ENCODE results near the gene SYT17. TPM values are rescaled to one million over a fixed set of nuclear protein-coding genes. Genes with fewer than 3 reads are reported as not detected.
A peak's percentile ranks its signal among the peaks of the same experiment; 100 is the strongest.

SYT17 gene
- total RNA-seq, 1 donor from 2014 or later: 13.3 TPM

DNA sequence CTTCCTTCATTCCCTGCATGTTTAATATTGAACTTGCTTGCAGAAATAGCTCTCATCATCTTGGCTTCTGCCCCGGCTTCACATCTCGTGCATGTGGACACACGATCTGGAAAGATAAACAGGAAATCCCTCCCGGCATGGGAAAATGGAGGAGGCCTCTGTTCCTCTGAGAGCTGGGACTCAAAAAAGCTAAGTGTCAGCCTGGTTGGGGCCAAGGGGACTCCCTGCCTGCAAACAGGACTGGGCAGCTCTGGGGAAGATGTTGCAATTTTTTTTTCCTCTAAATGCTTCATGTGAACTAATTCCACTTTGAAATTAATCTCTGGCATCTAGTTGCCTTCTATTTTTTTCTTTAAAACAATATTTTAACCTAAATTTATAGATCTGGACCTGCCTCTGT, 29.4 kb upstream of the SYT17 start:
- Histone ChIP-seq H3K27me3 (no peaks in the 10 kb centered on the region), H3K9me3 (no peaks in the 10 kb centered on the region), H3K36me3 (no peaks in the 10 kb centered on the region), H3K4me3 (no peak overlapping the region), H3K4me1 (peaks cover 46% of the 10 kb centered on the region), H3K27ac (peak overlapping the region; percentile 63)
- peak in 1 of 2 donors; percentile 93 for DNase-seq (ENCODE audit: extremely low spot score in 2 of 2)
- intact Hi-C loops (cut with DNase I): loop anchor here (2.0 kb wide), 1 partner anchor 20 kb away; no protein-coding TSS in a partner anchor
- TF ChIP-seq POLR2AphosphoS5 (IDR thresholded peaks at IDR 0.05; ENCODE audit: insufficient read depth in 1 of 2, low read depth in 1 of 2): peak; percentile 25 to 92
- no peak for TF ChIP-seq POLR2A (IDR thresholded peaks at IDR 0.05)

DNA sequence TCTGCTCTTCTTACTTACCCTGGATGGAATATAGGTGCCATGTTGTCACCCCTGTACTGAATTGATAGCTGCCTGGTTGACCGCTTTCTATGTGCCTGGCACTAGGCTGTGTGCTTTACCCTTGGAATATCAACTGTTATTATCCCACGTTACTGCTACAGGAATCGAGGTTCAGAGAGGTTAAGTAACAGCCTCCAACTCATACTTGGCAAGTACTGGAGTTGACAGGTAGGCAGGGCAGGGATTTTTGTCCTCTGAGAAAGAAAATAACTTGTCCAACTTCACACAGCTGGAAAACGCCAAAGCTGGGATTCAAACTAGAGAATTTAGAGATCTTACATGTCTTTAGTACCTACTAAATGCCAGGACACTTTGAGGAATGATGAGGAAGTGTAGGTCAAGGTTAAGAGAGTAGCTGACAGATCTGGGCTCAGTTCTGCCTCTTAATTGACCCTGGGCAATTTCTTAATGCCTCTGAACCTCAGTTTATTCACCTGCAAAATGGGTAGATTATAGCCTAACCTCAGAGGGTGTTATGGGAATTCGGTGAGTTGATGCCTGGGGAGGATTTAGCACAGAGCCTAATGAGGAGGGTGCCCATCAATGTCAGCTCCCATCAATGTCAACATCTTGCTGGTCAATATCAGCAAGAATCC, 28.5 kb upstream of the SYT17 start:
- no peak overlapping the region for H3K27ac ChIP-seq
- TF ChIP-seq POLR2A (IDR thresholded peaks at IDR 0.05) (no peak), POLR2AphosphoS5 (IDR thresholded peaks at IDR 0.05; ENCODE audit: insufficient read depth in 1 of 2, low read depth in 1 of 2) (no peak)
- TF ChIP-seq, protein P1, sequence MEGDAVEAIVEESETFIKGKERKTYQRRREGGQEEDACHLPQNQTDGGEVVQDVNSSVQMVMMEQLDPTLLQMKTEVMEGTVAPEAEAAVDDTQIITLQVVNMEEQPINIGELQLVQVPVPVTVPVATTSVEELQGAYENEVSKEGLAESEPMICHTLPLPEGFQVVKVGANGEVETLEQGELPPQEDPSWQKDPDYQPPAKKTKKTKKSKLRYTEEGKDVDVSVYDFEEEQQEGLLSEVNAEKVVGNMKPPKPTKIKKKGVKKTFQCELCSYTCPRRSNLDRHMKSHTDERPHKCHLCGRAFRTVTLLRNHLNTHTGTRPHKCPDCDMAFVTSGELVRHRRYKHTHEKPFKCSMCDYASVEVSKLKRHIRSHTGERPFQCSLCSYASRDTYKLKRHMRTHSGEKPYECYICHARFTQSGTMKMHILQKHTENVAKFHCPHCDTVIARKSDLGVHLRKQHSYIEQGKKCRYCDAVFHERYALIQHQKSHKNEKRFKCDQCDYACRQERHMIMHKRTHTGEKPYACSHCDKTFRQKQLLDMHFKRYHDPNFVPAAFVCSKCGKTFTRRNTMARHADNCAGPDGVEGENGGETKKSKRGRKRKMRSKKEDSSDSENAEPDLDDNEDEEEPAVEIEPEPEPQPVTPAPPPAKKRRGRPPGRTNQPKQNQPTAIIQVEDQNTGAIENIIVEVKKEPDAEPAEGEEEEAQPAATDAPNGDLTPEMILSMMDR (IDR thresholded peaks at IDR 0.05): no peak
- no peak for DNase-seq (ENCODE audit: extremely low spot score in 2 of 2)
- peaks cover 46% of the 10 kb centered on the region for H3K4me1 ChIP-seq
- intact Hi-C loops (cut with DNase I): loop anchor here (2.0 kb wide), 1 partner anchor 21 kb away; no protein-coding TSS in a partner anchor
- no peaks in the 10 kb centered on the region for H3K9me3 ChIP-seq
- no peaks in the 10 kb centered on the region for H3K27me3 ChIP-seq
- no peaks in the 10 kb centered on the region for H3K36me3 ChIP-seq
- H3K4me3 ChIP-seq: no peak overlapping the region

- no peak for TF ChIP-seq POLR2A (IDR thresholded peaks at IDR 0.05)
- H3K36me3 ChIP-seq: no peaks in the 10 kb centered on the region
- no peak overlapping the region for H3K27ac ChIP-seq
- no peak for DNase-seq (ENCODE audit: extremely low spot score in 2 of 2)
- H3K9me3 ChIP-seq: no peaks in the 10 kb centered on the region
- no peak overlapping the region for H3K4me3 ChIP-seq
- no peaks in the 10 kb centered on the region for H3K27me3 ChIP-seq
- peaks cover 46% of the 10 kb centered on the region for H3K4me1 ChIP-seq
- intact Hi-C loops (cut with DNase I): no loop called here
Observed at GRCh38 chr16:19140396-19140795, 27.6 kb upstream of the SYT17 start.

DNA sequence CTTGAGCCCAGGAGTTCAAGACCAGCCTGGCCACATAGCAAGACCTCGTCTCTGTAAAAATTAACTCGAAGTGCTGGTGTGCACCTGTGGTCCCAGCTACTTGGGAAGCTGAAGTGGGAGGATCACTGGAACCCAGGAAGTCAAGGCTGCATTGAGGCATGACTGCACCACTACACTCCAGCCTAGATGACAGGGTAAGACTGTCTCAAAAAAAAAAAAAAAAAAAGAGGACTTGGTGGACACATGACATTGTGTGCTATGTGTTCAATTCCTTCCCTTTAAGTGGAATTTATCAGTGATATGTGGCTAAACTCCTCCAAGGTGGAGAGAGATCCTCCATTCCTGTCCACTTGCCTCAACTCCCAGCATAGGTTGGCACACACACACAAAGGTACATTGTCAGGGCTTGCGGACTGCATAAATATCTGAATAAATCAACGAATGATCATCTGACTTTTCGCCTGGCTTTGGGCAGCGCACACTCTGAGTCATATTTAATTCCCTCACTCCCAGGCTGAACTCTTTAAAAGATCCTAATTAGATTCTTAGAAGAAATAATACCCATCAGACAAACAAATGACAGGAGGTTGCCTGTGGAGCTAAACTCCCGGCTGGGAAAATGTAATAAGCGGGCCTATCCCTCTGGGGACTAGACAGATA, 25.0 kb upstream of the SYT17 start:
- Histone ChIP-seq H3K27me3 (no peaks in the 10 kb centered on the region), H3K9me3 (no peaks in the 10 kb centered on the region), H3K36me3 (no peaks in the 10 kb centered on the region), H3K4me3 (no peak overlapping the region), H3K4me1 (peaks cover 20% of the 10 kb centered on the region), H3K27ac (no peak overlapping the region)
- intact Hi-C loops (cut with DNase I): loop anchor here (1.0 kb wide), 1 partner anchor 38 kb away; no protein-coding TSS in a partner anchor
- DNase-seq (ENCODE audit: extremely low spot score in 2 of 2): no peak
- TF ChIP-seq, protein P1 (IDR thresholded peaks at IDR 0.05): no peak
- peak in 1 of 2 donors; percentile 71 for TF ChIP-seq POLR2AphosphoS5 (IDR thresholded peaks at IDR 0.05; ENCODE audit: insufficient read depth in 1 of 2, low read depth in 1 of 2)

- Histone ChIP-seq H3K36me3 (no peaks in the 10 kb centered on the region), H3K9me3 (no peaks in the 10 kb centered on the region), H3K27ac (no peak overlapping the region), H3K4me1 (peaks cover 15% of the 10 kb centered on the region), H3K27me3 (no peaks in the 10 kb centered on the region), H3K4me3 (no peak overlapping the region)
- no peak for TF ChIP-seq POLR2A (IDR thresholded peaks at IDR 0.05)
- TF ChIP-seq, protein P1 (IDR thresholded peaks at IDR 0.05): no peak
- no peak for TF ChIP-seq POLR2AphosphoS5 (IDR thresholded peaks at IDR 0.05; ENCODE audit: insufficient read depth in 1 of 2, low read depth in 1 of 2)
- intact Hi-C loops (cut with DNase I): no loop called here
- DNase-seq (ENCODE audit: extremely low spot score in 2 of 2): no peak
Observed at GRCh38 chr16:19143599-19143956, 24.5 kb upstream of the SYT17 start.

DNA sequence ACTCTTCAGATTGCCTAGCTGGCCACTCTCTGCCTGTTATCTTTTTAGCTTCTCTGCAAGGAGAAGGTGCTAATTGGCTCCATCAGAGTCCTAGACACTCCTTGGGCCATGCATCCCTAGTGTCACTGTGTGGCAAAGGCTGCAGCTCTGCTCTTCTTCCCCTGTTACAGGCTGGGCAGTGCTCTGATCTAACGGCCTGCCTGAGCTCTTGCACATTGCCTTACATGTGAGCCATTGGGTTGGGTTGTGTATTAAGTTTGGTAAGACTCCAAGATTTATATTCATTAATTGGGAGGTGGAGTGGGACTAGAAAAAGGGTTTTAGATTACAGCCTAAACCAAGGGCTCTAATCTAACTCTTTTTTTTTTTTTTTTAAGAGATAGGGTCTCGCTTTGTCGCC, 23.0 kb upstream of the SYT17 start:
- no peak for TF ChIP-seq POLR2AphosphoS5 (IDR thresholded peaks at IDR 0.05; ENCODE audit: insufficient read depth in 1 of 2, low read depth in 1 of 2)
- TF ChIP-seq POLR2A (IDR thresholded peaks at IDR 0.05): no peak
- TF ChIP-seq, protein P1 (IDR thresholded peaks at IDR 0.05): no peak
- H3K27ac ChIP-seq: no peak overlapping the region
- H3K4me3 ChIP-seq: no peak overlapping the region
- DNase-seq (ENCODE audit: extremely low spot score in 2 of 2): no peak
- intact Hi-C loops (cut with DNase I): no loop called here
- no peaks in the 10 kb centered on the region for H3K9me3 ChIP-seq
- H3K36me3 ChIP-seq: no peaks in the 10 kb centered on the region
- H3K4me1 ChIP-seq: peaks cover under 1% of the 10 kb centered on the region
- H3K27me3 ChIP-seq: no peaks in the 10 kb centered on the region

Measured in vagina (tissue), 2 donors.